ENCODE results near the gene HOOK1. TPM values are rescaled to one million over a fixed set of nuclear protein-coding genes. Genes with fewer than 3 reads are reported as not detected.

The HOOK1 gene
- total RNA-seq, 1 experiment from 2014 or later = 42.0 TPM

DNA sequence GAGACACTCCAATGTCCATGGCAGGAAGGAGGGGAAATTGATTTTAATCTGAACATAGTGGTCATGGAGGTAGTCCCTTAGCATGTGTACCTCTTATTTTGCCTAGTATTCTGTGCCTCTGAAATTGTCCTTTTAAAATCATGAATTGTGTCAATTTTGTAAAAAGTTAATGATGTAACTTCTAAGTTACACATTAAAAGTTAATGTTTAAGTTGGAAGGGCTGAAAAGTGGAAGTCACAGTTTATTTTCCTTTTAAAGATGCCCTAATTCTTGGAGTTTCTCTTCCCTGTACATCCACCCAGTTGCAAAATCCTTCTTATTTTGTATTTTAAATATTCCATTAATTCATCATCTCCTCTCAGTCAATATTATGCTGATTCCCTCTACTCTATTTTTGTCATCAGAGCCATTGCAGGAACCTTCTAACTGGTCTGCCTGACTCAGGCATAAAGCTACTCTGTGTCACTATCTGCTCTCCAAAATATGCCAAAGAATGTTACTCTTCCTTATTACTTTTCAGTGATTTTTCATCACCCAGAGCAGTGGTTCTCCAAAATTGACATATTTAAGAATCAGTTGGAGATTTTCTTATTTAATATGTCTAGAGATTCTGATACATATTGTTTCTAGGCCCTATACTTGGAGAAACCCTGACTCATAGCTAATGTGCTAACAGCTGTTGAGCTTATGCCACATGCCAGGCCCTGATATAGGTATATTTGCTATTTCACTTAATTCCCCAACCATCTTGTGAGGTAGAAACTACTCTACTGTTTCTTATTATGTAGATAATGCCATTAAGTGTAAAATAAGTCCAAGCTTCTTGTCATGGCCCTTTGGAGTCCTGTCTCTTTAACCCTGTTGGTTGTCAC lies 5.1 kb downstream of the HOOK1 start:
- H3K4me1 ChIP-seq (ENCODE audit: insufficient read depth, low read length) = peaks cover 2% of the 10 kb centered on the region; the same call in 1 of the 2 replicates
- no peak overlapping the region for H2BK15ac ChIP-seq (ENCODE audit: low read depth, low read length)
- TF ChIP-seq CTCF (conservative IDR thresholded peaks at IDR 0.05) = no peak
- H4K8ac ChIP-seq (replicated peaks; ENCODE audit: insufficient read length, low read depth, low read length) = no peak overlapping the region
- no peak overlapping the region for H2AFZ ChIP-seq (ENCODE audit: low read length)
- DNase-seq = no peak
- H3T11ph ChIP-seq (ENCODE audit: low read length) = no peak overlapping the region
- no peak overlapping the region for H2AK5ac ChIP-seq (ENCODE audit: insufficient read length, low read length)
- peaks cover 6% of the 10 kb centered on the region for H3K23me2 ChIP-seq (ENCODE audit: insufficient read length, low read depth, low read length, poor library complexity, severe bottlenecking)
- H3K4me2 ChIP-seq (ENCODE audit: insufficient read depth, insufficient read length, low read length) = no peak overlapping the region
- H3K4ac ChIP-seq (ENCODE audit: low read depth, low read length) = no peak overlapping the region
- H4K5ac ChIP-seq (ENCODE audit: insufficient read length, low read depth, low read length) = no peak overlapping the region
- peaks cover 8% of the 10 kb centered on the region for H3K79me2 ChIP-seq (ENCODE audit: insufficient read depth, low read length)
- H3K9me3 ChIP-seq (ENCODE audit: control insufficient read depth, low read depth, low read length) = no peaks in the 10 kb centered on the region
- no peak overlapping the region for H2BK5ac ChIP-seq (ENCODE audit: insufficient read length, low read length)
- no peak overlapping the region for H3K56ac ChIP-seq (ENCODE audit: insufficient read length, low read depth, low read length)
- H3K79me1 ChIP-seq (ENCODE audit: insufficient read depth, low read depth, low read length, poor library complexity, severe bottlenecking) = peaks cover 2% of the 10 kb centered on the region
- no peak overlapping the region for H3K9ac ChIP-seq (ENCODE audit: extremely low read depth, insufficient read length, low read length)
- H3K27ac ChIP-seq (ENCODE audit: insufficient read length, low read depth, low read length) = no peak overlapping the region
- Mint-ChIP-seq H3K4me3 (no peak overlapping the region), H3K9me3 (no peaks in the 10 kb centered on the region), H3K27ac (no peak overlapping the region), H3K36me3 (ENCODE audit: insufficient read depth in 1 of 3, low read depth in 3 of 3) (peaks cover 0 to 8% (median 4%) of the 10 kb centered on the region in 3 experiments; a peak in 1 of 7 replicates), H3K4me1 (no peaks in the 10 kb centered on the region), H3K27me3 (ENCODE audit: low read depth) (no peaks in the 10 kb centered on the region)
- H3K18ac ChIP-seq (ENCODE audit: insufficient read length, low read depth, low read length) = no peak overlapping the region
- no peak overlapping the region for H2BK120ac ChIP-seq (ENCODE audit: low read depth, low read length, poor library complexity, severe bottlenecking)
- no peaks in the 10 kb centered on the region for H3K27me3 ChIP-seq (ENCODE audit: insufficient read depth, low read length)
- H3K23ac ChIP-seq (ENCODE audit: insufficient read length, low read depth, low read length) = no peak overlapping the region
- H2BK12ac ChIP-seq (ENCODE audit: insufficient read length, low read depth, low read length) = no peak overlapping the region
- H4K91ac ChIP-seq (ENCODE audit: insufficient read length, low read depth, low read length) = no peak overlapping the region
- no peak overlapping the region for H3K14ac ChIP-seq (ENCODE audit: insufficient read depth, low read length)
- H2BK20ac ChIP-seq (ENCODE audit: low read depth, low read length, poor library complexity, severe bottlenecking) = no peak overlapping the region
- no peaks in the 10 kb centered on the region for H4K20me1 ChIP-seq (ENCODE audit: control insufficient read depth, insufficient read depth, insufficient read length)

All from H9 (cell line).